ENCODE measurements around the gene DDX24.

DDX24 gene

GRCh38 chr14:94080621-94081385 is at the start of gene DDX24, which contains the start of gene IFI27L1:
TSS of gene DDX24 (minus strand) at chr14:94081202. CDS start at chr14:94079742, 1,460 bp downstream.
TSS of gene IFI27L1 (plus strand) at chr14:94081310. CDS start at chr14:94096938, 15,628 bp downstream.
- DNase-seq = peak; percentile 98

DNA sequence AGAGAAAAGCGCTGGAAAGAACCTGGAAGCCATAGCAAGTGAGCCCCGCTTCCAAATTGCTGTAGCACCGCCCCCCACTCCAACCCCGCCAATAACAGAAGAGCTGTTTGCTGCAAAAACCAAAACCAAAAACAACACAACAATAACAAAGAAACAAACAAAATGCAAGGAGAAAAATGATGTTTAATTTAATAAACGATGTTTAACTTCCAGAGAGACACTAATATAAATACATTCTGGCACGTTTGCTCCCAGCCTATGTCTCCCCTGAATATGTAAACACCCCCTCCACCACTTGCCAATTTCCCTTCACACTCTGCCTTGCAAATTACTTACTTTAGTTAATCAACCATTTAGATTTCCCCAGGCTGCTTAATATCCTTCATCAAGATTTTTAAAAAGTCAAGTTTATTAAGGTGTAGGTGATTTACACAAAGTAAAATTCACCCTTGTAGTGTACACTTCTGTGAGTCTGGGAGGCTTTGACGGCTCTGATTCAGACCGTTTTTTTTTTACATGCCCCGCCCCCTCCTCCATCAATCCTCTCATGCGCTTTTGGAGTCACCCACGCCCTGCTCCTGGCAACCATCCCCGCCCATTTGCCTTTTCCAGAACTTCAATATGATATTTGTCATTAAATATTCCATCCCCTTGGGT is 48.9 kb upstream of the DDX24 start:
- peak; percentile 76 for DNase-seq

GRCh38 chr14:94129111-94129757 is 48.2 kb upstream of the DDX24 start, which contains the start of gene IFI27L2:
TSS of gene IFI27L2 (minus strand) at chr14:94129604. CDS start at chr14:94129564, 40 bp downstream.
- DNase-seq = peak; percentile 88

DNA sequence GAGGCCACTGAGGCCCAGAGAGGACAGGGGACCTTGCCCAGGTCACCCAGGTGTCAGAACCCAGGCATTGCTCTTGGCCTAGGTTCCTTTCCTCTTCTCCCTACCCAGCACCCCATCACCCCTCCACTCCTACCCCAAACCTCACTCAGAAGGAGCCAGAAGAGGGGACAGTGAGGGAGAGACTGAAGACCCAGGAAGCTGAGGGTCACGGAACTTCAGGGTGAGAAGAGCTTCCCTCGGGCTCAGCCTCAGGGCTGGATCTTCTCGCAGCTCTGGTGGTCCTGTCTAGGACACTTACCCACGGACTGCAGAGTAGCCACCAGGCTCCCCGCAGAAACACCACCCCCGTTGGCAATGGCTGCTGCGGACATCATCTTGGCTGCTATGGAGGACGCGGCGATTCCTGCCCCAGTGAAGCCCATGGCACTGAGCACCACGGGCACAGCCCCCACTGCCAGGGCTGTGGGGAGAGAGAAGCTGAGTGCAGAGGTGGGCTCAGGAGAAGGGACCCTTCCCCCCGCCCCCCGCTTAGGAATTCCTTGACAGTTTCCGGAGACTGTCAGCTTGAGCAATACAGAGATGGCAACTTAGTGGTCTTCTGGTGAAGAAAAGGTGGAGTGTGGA is 47.3 kb upstream of the DDX24 start:
- DNase-seq = no peak

GRCh38 chr14:94127330-94127729 is 46.3 kb upstream of the DDX24 start:
- no peak for DNase-seq

- no peak for DNase-seq
Observed at GRCh38 chr14:94126800-94127199, 45.8 kb upstream of the DDX24 start.

DNA sequence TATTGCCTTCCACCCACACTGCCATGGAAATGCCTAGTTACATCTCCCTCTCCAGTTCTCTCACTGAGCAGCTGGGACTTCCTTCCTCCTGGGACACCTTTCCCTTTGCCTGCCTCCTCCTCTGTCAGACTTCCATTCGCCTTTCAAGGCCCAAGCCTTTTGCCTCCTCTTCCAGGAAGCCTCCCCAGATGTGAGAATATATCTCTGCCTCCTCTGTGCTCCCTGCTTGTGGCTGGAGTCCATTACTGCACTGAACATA is 45.3 kb upstream of the DDX24 start:
- no peak for DNase-seq

DNA sequence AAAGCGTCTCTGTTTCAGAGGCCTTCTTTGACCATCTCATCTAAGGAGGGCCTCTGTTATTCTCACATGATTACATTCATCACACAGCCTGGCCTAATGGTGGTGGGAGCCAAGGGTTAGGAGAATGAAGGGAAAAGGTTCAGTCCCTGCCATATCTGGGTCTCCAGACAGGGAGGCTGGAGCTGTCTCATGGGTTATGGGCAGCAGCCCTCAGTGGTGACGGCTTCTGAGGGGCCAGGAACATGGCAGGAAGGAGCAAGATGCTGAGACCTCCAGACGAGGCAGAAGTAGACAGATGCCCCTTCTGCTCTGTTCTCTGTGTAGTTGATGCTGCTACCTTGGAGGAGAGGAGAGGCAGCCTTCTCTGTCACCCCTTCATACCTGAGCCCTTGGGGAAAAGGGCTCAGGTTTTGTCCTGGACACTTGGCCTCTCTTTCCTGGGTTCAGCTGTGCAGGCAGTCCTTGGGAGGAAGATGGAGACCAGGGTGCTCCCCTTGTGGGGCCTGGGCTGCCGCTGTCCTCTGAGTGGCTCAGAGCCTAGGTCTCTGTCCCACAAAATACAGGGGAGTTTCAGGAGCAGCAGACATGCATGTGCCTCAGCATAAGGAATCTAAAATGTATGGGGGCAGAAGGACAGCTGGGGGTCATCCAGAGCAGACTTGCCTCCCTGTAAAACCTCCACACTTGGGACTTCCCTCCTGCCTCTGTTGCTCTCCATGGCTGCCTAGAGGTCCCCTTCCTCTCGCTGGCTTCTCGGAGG is 44.8 kb upstream of the DDX24 start:
- DNase-seq = no peak

DNA sequence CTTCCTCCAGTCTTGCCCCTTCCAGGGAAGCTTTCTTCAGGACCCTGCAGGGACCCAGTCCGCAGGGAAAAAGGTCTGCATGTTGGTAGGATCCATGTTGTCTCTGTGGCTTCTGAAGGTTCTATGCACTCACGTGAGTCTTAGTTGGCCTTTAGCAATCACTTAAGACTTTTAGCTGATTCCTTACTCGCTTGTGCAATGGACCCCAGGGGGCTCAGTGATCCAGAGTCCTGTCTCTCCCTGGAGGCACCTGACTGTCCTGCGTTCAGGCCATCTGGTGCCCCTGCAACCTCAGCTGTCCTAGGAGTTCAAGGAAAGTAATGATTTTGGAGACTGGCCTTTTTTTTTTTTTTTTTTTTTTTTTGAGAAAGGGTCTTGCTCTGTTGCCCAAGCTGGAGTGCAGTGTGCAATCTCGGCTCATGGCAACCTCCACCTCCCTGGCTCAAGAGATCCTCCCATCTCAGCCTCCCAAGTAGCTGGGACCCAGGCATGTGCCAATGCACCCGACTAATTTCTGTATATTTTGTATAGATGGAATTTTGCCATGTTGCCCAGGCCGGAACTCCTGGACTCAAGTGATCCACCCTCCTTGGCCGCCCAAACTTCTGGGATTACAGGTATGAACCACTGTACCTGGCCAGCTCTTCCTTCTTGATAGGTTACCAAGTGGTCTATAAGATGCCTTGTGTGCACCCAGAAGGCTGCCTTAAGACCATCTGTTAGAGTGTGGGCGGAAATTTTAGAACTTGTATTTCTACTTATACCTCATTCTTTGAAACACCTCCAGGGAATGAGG is 43.8 kb upstream of the DDX24 start:
- DNase-seq = no peak

GRCh38 chr14:94123868-94124267 is 42.9 kb upstream of the DDX24 start:
- DNase-seq = no peak

GRCh38 chr14:94123296-94123695 is 42.3 kb upstream of the DDX24 start:
- DNase-seq = no peak

DNA sequence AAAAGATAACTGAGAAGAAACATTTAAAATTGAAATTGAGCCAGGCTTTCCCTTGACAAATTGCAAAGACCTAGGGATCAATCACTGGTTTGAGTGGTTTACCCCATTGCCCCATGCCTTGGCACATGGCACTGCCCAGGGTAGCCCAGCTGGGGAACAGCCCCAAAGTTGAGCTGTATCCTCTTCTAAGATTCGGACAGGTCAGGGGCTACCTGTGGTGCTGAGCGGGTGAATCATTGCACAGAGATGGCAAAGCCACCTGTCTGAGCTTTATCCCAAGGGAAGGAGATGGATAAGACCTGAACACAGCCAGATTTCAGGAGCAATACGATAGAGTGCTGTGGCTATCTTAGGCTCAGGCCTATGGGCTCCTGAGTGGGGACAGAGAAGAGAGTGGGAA is 41.4 kb upstream of the DDX24 start:
- DNase-seq = no peak

DNA sequence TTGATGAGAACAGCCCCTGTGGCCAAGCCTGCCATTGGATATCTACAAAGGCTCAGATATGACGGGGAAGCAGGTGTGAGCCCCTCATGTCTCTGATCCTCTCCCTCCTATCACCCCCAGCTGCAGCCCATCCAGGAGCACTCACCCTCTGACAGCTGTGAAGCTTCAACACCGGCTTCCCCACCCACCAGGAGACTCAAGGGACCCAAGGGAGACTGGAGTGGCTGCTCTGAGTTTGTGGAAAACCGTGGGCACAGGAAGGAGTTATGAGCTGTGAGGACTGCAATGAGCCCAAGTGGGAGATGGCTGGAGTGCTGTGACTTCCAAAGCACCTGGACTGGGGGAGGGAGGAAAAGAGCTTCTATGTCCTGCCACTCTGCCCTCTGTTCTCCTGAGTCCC is 40.5 kb upstream of the DDX24 start:
- DNase-seq = no peak

- DNase-seq = no peak
Observed at GRCh38 chr14:94120667-94121340, 39.8 kb upstream of the DDX24 start.

GRCh38 chr14:94119071-94119470 is 38.1 kb upstream of the DDX24 start:
- no peak for DNase-seq

DNA sequence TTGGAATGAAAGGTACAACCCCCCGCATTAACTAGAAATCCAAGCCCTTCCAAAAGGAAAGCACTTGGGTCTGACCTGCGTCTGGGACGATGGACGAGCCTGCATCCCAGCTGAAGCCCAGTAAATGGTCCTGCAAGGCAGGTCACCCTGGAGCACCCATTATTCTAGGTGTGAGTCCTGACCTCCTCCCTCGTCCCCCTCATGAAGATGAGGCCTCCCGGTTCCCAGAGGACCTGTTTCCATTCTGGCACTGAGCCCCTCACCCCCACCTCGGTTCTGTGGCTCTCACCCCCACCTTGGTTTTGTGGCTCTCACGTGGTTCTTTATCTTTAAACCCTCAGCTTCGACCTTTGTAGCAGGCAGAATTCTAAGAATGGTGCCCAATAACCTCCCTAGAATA is 36.9 kb upstream of the DDX24 start:
- DNase-seq = no peak

GRCh38 chr14:94116701-94117100 is 35.7 kb upstream of the DDX24 start:
- DNase-seq = no peak

- DNase-seq = no peak
Observed at GRCh38 chr14:94115631-94116030, 34.6 kb upstream of the DDX24 start.

- peak; percentile 29 for DNase-seq
Observed at GRCh38 chr14:94115058-94115591, 34.1 kb upstream of the DDX24 start.

- no peak for DNase-seq
Observed at GRCh38 chr14:94114589-94115057, 33.6 kb upstream of the DDX24 start.
